Adrenal gland (tissue), 12 donors: ENCODE results near the gene MRPL24. TPM values are rescaled to one million over a fixed set of nuclear protein-coding genes. Genes with fewer than 3 reads are reported as not detected.

Source experiments
- DNase-seq, 7 donors: peaks; one replicate each; pipeline ENCODE4 v3.0.0-alpha.2; 2019 to 2020
- H3K27ac ChIP-seq, 5 donors: fragments of 200-600 bp; sonication (generic) in 4 of 5; 1 replicate in 3 of 5; 2 replicates in 2 of 5; pipeline versions ENCODE4 v1.5.1 to v1.8.0; 2016 to 2020; ENCODE audit warnings: mild to moderate bottlenecking in 1 of 5
- H3K27me3 ChIP-seq: fragments of 200-600 bp; 2 replicates; pipeline ENCODE4 v1.8.0; 2021
- H3K36me3 ChIP-seq, 2 donors: fragments of 200-600 bp; replicated peaks in 1 of 2; 1 replicate in 1 of 2; 2 replicates in 1 of 2; pipeline versions ENCODE4 v1.5.1 to v1.8.0; 2018 to 2022
- H3K4me1 ChIP-seq, 2 donors: fragments of 200-600 bp; replicated peaks in 1 of 2; 1 replicate in 1 of 2; 2 replicates in 1 of 2; pipeline versions ENCODE4 v1.5.1 to v1.8.0; 2018 to 2021
- H3K4me3 ChIP-seq, 4 donors: fragments of 200-600 bp; sonication (generic) in 3 of 4; one replicate each; pipeline ENCODE4 v1.5.1; 2016 to 2018
- H3K9me3 ChIP-seq, 3 donors: fragments of 200-600 bp; sonication (generic) in 1 of 3; replicated peaks in 1 of 3; 1 replicate in 2 of 3; 2 replicates in 1 of 3; pipeline versions ENCODE4 v1.5.1 to v1.8.0; 2016 to 2021
- POLR2A ChIP-seq, 2 donors: fragments of 450-650 bp; IDR thresholded peaks; one replicate each; pipeline ENCODE4 v1.6.1; 2017; ENCODE audit warnings: antibody characterized with exemption in 2 of 2, mild to moderate bottlenecking in 2 of 2, moderate library complexity in 1 of 2
- WGBS, 4 donors: extraction: QIAGEN DNeasy Blood & Tissue Kit in 2 of 4; methylation state at CpG; one replicate each; pipeline versions ENCODE4 v1.1.5 to v1.1.7; 2013 to 2017; 5-methylcytosine and 5-hydroxymethylcytosine counted together
- intact Hi-C, 2 donors: fragments of 100-400 bp; cut with DNase I; formaldehyde crosslinking; loops; one replicate each; pipeline versions ENCODE4 v1.14.1 to v1.15.0; 2022 to 2023
- polyA plus RNA-seq, 3 donors: library from polyadenylated mRNA; stranded (reverse); fragments of 200-250 nt in 2 of 3; fragments of 350-450 nt in 1 of 3; fragmentation: Illumina TruSeq in 1 of 3; extraction: RNeasy Lipid Tissue Mini Kit (QIAGEN cat#74804) in 1 of 3; gene quantifications; one replicate each; pipeline ENCODE4 v1.2.3, GENCODE V29; 2013 to 2014
- total RNA-seq, 9 donors: library from RNA; depleted of rRNA in 4 of 9; stranded (reverse); fragments of >200 nt in 4 of 9; fragments of 120-200 nt in 1 of 9; fragmentation: NEBNext Ultra II Directional in 1 of 9; extraction: Animal tissue kit (Norgen Biotek cat#: 25700) in 1 of 9; gene quantifications; one replicate each; pipeline versions ENCODE4 v1.1.0 to v1.2.4, GENCODE V29; 2013 to 2023
- TF ChIP-seq, protein P1 (sequence below), 6 experiments: fragments of 450-650 bp in 4 of 6; fragments of 200-600 bp in 2 of 6; sonication (generic) in 1 of 6; IDR thresholded peaks; 1 replicate in 5 of 6; 2 replicates in 1 of 6; pipeline versions ENCODE4 v1.5.1 to v1.8.0; 2016 to 2021; ENCODE audit warnings: antibody characterized with exemption in 6 of 6, mild to moderate bottlenecking in 2 of 6, moderate library complexity in 1 of 6
- donor health status: healthy with polysubstance abuse.
- donor health status: Bipolar disorder and iron deficiency.
- donor health status: DM: yes; HTN: yes; CAD: no.
- donor health status: DM: no; HTN: no; CAD: no.
- donor health status: DM: no; HTN: no; CAD: no.
- donor health status: DM: yes; HTN: yes; CAD: no.

Gene MRPL24
- total and polyA plus RNA-seq, 12 donors: 46.7 to 294 (median 113) TPM

DNA sequence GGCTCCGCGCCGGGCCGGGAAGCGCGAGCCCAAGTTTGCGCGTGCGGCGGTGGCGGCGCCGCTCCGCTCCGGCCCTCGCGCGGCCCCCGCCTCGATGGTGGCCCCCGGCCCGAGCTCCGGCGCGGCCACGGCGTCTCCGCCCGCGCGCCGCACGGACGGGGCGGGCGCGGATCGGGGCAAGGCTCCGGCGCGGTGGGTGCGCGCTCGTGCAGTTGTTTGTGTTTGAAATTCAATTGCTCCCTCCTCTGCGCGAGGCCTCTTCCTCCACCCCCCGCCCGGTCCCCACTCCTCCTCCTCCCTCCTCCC lies 10.5 kb upstream of the MRPL24 start, which contains the start of gene HDGF:
Gene HDGF (minus strand): TSS at position 225 of the 306 bp plus-strand sequence. CDS start 246 bp downstream, outside the sequence.
- Histone ChIP-seq H3K27me3 (no peaks in the 10 kb centered on the region), H3K36me3 (no peaks in the 10 kb centered on the region), H3K9me3 (no peaks in the 10 kb centered on the region), H3K4me1 (peaks cover 48 to 50% of the 10 kb centered on the region in 2 donors), H3K4me3 (peak within 1 kb of the TSS; percentile 82 to 93 (median 90)), H3K27ac (peak within 1 kb of the TSS; percentile 57 to 98 (median 97))
- TF ChIP-seq, protein P1, sequence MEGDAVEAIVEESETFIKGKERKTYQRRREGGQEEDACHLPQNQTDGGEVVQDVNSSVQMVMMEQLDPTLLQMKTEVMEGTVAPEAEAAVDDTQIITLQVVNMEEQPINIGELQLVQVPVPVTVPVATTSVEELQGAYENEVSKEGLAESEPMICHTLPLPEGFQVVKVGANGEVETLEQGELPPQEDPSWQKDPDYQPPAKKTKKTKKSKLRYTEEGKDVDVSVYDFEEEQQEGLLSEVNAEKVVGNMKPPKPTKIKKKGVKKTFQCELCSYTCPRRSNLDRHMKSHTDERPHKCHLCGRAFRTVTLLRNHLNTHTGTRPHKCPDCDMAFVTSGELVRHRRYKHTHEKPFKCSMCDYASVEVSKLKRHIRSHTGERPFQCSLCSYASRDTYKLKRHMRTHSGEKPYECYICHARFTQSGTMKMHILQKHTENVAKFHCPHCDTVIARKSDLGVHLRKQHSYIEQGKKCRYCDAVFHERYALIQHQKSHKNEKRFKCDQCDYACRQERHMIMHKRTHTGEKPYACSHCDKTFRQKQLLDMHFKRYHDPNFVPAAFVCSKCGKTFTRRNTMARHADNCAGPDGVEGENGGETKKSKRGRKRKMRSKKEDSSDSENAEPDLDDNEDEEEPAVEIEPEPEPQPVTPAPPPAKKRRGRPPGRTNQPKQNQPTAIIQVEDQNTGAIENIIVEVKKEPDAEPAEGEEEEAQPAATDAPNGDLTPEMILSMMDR (IDR thresholded peaks at IDR 0.05): no peak
- TF ChIP-seq POLR2A (IDR thresholded peaks at IDR 0.05): peak; percentile 19 to 62
- intact Hi-C loops: no loop called here
- WGBS, 4 donors: 0% methylated on average over 3 to 48 of the region's 48 CpGs; no CpG with 5 or more reads in 1 of the 4 donors
- no peak for DNase-seq

DNA sequence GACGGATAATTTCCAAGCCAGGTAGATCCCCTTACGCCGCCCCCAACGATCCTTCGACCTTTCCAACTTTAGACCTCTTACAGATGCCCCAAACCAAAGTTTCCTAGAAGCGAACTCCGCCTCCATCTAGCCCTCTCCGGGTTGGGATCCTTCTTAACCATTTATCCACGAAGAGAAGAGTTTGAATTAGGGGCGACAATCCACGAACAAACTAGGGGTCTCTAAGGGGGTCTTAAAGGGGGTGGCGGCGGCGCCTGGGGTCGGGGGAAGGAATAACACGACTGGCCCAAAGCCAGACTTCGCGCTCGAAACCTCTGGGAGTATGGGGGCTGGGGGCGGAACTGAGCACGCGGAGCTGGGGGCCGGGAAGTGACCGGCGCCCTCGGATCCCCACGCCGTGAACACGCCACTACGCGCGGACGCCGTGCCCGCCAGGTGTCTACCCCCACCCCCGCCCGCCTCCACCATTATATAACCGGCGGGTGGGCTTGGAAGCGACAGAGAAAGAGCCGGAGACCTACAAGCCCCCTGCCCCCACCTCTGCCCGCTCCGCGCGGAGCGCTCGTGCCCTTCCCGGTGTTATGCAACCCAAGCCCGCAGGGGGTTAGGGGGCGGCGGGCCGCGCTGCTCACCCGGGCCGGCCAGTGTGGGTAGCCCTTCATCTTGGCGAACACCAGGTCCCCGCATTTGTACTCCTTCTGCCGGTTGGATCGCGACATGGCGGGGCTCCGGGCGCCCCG lies 10.0 kb upstream of the MRPL24 start:
- no peaks in the 10 kb centered on the region for H3K27me3 ChIP-seq
- no peaks in the 10 kb centered on the region for H3K9me3 ChIP-seq
- peaks cover 53 to 55% of the 10 kb centered on the region in 2 donors for H3K4me1 ChIP-seq
- WGBS, 4 donors: 0 to 1% (median 0%) methylated on average over 14 to 64 of the region's 64 CpGs
- H3K36me3 ChIP-seq: no peaks in the 10 kb centered on the region
- peak overlapping the region; percentile 82 to 93 (median 88) for H3K4me3 ChIP-seq
- TF ChIP-seq, protein P1 (IDR thresholded peaks at IDR 0.05): peak in 3 of 6 experiments; percentile 11 to 31 (median 18)
- peak in 1 of 2 donors; percentile 26 for TF ChIP-seq POLR2A (IDR thresholded peaks at IDR 0.05)
- peak; percentile 60 to 77 (median 73) for DNase-seq
- intact Hi-C loops: no loop called here
- peak overlapping the region; percentile 57 to 98 (median 97) for H3K27ac ChIP-seq

DNA sequence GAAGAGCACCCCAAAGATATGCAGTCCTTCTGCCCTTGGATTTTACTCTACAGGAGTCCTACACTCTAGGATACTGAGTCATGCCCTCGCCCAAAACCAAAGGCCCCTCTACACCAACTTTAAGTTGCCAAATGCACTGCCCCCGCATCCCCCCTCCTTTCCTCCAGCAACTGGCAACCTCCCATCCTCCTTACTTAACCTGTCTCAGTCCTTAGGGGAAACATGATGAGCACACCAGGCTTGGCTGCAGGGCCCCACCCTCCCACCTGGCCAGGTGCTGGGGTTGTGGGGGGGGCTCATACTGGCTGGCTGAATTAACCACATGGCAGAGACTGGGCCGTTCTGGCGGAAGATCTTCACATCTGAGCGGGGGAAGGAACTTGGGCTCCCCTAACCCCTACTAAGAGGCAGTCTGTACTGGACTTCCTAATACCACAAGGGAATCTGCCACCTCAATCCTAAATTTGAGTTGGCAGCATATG lies 9.3 kb upstream of the MRPL24 start:
- peak in 5 of 7 donors; percentile 51 to 73 (median 54) for DNase-seq
- intact Hi-C loops: no loop called here
- Histone ChIP-seq H3K9me3 (no peaks in the 10 kb centered on the region), H3K27me3 (no peaks in the 10 kb centered on the region), H3K4me1 (peaks cover 60% of the 10 kb centered on the region in 2 donors), H3K4me3 (peak overlapping the region in 3 of 4 donors; percentile 82 to 93 (median 87)), H3K27ac (peak overlapping the region; percentile 57 to 98 (median 97)), H3K36me3 (no peaks in the 10 kb centered on the region)
- 3 to 6% (median 5%) methylated on average over 2 to 5 of the region's 5 CpGs for WGBS, 4 donors
- TF ChIP-seq, protein P1 (IDR thresholded peaks at IDR 0.05): no peak
- TF ChIP-seq POLR2A (IDR thresholded peaks at IDR 0.05): peak in 1 of 2 donors; percentile 10

DNA sequence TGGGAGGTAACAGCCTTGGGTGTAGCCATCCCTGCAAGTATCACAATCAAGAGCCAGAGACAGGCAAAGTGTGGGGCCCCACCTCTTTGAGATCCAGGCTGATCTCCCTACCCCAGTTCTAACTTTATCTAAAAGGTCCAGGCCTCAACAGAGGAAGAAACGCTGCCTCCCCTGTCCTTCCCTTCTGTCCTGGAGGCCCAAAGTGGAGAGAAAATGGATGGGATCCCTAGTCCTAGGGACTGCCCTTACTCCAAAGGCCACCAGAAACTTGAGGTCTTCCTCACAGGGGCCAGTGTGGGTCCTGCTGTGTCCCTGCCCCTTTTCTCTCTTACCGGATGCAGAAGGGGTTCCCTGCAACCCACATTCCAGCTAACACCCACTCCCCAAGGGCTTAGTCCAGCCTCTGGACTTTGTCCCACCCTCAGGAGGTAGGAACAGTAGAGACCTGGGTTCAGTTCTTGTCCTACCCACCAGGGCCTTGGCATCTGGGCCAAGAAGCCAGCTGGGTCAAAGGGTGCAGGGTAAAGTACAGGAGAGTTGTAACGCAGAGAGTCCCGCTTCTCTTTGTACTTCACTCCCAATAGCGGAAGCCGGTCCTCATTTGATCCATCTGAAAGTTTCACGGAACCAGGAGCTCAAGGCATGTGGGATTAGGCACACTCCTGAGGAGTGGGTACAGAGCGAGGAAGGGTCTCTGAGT lies 8.7 kb upstream of the MRPL24 start:
- 37 to 61% (median 54%) methylated on average over 6 to 8 of the region's 8 CpGs for WGBS, 4 donors
- Histone ChIP-seq H3K36me3 (no peaks in the 10 kb centered on the region), H3K4me3 (peak overlapping the region in 3 of 4 donors; percentile 7 to 93 (median 87)), H3K27me3 (no peaks in the 10 kb centered on the region), H3K9me3 (no peaks in the 10 kb centered on the region), H3K4me1 (peaks cover 60 to 63% of the 10 kb centered on the region in 2 donors), H3K27ac (peak overlapping the region; percentile 57 to 98 (median 97))
- TF ChIP-seq POLR2A (IDR thresholded peaks at IDR 0.05): no peak
- TF ChIP-seq, protein P1 (IDR thresholded peaks at IDR 0.05): peak in 1 of 6 experiments; percentile 3
- intact Hi-C loops: no loop called here
- no peak for DNase-seq
